NCI-H2196 (cell line): ENCODE measurements around the gene ELF3.
"Not testable (repeated sequence)": the region's sequence is repeated elsewhere in the genome, so short reads cannot be mapped to it uniquely, and the experiment has no call there.

Experiments
- DNase-seq: peaks from one replicate; lab custom pipeline; 2025; ENCODE audit not compliant: unreplicated experiment; lab: John Stamatoyannopoulos, UW

The ELF3 gene

DNA sequence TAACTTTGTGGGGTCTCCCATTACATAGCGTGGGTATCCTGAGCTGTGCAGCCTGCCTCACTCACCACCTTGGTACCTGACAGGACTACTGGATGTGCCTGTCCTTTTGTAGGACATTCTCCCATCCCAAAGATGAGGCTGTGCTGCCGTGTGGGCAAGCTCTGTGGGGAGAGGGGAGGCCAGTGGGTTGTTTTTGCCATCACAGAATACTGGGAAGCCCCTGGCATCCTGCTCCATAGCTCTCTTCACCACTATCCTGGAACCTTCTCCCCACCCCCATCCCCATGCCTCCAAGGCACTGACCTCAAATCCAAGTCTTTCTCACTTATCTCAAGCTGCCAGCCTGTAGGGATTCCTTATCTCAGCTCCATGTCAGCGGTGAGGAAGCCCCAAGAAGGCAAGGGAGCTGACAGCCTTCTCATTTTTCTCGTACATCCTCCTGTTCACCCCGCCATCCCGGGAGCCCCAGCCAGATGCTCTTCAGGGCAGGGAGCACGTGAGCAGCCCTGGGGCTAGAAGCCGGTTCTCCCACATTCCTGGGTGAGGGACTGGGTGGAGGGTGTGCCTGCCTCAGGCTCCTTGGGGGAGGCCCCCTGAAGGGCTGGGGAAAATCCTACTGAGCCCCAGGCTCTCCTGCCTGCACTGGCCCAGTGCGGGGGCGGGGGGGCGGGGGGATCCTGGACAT, 2.4 kb upstream of the ELF3 start:
- peak; percentile 57 for DNase-seq

DNA sequence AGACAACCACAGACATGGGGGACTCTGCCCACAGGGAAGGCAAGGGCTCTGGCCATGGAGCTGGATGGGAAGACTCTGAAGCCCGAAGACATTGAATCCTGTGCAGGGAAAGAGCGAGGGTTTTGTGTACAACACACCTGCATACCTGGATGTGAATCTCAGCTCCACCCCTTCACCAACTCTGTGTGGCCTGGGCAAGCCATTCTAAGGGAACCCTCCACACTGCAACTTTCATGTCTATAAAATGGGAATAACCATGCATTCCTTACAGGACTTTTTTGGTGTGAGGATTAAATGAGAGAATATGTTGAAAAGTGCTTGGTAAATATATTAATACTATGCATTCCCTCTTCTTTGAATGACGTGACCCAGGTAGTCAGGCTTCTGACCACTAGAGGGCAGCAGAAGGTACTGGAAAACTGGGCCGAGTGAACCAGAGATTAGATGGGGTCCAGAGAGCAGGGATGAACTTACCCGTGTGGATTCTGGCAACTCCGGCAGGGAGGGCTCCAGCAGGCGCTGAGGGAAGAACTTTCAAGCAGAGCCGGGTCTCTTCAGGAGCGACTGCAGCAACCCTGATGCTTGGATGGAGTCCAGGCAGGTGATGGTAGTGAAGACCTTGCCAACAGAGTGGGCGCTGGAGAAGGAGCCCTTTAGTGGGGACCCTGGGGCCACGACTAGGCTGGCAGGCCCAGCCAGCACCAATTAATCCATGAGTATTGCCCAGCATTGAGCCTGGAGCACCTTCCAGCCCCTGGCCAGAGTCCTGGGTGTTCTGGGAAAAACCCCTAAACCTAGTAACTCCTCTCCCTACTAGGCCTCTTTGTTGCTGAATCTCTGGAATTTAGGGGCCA, 834 bp upstream of the ELF3 start:
- peak; percentile 92 for DNase-seq

DNA sequence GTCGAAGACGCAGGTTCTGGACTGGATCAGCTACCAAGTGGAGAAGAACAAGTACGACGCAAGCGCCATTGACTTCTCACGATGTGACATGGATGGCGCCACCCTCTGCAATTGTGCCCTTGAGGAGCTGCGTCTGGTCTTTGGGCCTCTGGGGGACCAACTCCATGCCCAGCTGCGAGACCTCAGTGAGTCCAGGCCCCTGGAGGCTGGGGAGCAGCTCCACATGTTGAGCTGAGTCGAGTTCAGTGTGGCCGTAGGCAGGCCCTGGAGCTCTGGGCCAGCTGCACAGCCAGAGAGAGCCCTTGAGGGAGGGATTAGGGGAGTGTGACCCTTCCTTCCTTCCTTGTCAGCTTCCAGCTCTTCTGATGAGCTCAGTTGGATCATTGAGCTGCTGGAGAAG, 1.6 kb downstream of the ELF3 start:
- no peak for DNase-seq

DNA sequence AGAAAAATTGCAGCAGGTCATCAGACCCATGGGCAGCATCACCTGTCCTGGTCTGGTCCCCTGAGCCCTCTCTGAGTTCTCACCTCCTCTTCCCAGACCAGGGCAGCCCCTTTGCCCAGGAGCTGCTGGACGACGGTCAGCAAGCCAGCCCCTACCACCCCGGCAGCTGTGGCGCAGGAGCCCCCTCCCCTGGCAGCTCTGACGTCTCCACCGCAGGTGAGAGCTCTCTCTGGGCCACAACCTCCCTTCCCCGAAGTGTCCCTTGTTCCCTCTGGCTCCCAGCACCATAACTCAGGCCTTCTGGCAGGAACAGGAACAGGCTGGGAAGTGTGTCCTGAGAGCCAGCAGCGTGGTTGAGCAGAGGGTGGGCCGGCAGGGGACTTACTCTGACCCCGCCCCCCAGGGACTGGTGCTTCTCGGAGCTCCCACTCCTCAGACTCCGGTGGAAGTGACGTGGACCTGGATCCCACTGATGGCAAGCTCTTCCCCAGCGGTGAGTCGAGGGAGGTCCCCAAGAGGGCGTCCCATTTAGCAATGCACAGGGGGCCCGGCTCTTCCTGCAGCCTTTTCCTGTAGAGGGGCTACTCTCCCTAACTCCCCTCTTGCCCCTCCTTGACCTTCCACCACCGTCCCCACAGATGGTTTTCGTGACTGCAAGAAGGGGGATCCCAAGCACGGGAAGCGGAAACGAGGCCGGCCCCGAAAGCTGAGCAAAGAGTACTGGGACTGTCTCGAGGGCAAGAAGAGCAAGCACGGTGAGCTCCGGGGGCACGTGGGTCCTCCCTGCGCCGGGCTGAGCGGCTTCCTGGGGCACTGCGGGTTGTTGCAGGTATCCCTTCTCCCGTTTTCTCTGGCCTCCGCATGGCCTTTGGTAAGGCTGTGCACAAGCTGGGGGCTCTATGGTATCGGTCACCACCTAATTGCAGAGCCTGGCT, 2.4 kb downstream of the ELF3 start:
- no peak for DNase-seq

DNA sequence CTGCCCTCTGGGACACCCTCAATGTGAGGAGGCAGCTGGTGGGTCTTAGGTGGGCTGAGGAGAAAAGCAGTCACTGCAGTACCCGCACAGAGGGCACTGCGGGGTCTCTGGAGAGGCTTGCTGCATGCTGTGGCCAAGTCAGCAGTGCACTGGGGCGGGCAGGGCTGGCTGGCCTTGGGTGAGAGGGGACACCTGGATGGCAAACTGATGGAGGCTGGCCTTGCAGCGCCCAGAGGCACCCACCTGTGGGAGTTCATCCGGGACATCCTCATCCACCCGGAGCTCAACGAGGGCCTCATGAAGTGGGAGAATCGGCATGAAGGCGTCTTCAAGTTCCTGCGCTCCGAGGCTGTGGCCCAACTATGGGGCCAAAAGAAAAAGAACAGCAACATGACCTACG, 3.2 kb downstream of the ELF3 start:
- DNase-seq = no peak

DNA sequence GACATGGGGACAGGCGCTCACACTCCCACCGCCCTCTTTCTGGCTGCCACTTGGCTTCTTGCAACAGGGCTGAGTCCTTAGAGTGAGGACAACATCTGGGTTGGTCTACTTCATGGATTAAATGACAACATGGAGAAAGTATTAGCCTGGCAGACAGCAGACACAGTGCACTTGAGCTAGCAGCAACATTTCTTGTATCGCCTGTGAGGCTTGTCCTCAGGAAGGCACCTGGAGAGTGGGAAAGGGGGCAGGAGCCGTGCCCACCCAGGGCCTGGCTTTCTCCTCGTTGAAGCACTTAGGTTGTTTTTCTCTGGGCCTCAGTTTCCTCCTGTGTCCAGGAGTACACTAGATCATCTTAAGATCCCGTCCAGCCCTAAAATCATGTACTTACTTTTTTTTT, 3.7 kb downstream of the ELF3 start:
- no peak for DNase-seq

DNA sequence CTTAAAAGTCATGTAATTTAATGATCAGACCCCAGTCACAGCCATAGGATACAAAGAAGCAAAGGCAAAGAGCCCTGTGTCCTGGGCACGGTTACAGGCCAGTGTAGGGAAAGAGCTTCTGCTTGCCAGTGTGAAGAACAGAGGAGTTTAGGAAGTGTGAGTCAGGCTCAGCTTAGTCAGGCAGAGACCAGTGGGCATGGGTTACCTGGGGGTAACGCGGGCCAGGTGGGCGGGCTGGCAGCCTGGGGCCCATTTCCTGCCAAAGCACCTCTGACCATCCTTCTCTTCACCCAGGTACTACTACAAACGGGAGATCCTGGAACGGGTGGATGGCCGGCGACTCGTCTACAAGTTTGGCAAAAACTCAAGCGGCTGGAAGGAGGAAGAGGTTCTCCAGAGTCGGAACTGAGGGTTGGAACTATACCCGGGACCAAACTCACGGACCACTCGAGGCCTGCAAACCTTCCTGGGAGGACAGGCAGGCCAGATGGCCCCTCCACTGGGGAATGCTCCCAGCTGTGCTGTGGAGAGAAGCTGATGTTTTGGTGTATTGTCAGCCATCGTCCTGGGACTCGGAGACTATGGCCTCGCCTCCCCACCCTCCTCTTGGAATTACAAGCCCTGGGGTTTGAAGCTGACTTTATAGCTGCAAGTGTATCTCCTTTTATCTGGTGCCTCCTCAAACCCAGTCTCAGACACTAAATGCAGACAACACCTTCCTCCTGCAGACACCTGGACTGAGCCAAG, 4.7 kb downstream of the ELF3 start:
- DNase-seq = no peak

DNA sequence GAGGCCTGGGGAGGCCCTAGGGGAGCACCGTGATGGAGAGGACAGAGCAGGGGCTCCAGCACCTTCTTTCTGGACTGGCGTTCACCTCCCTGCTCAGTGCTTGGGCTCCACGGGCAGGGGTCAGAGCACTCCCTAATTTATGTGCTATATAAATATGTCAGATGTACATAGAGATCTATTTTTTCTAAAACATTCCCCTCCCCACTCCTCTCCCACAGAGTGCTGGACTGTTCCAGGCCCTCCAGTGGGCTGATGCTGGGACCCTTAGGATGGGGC, 5.2 kb downstream of the ELF3 start:
- DNase-seq = no peak

DNA sequence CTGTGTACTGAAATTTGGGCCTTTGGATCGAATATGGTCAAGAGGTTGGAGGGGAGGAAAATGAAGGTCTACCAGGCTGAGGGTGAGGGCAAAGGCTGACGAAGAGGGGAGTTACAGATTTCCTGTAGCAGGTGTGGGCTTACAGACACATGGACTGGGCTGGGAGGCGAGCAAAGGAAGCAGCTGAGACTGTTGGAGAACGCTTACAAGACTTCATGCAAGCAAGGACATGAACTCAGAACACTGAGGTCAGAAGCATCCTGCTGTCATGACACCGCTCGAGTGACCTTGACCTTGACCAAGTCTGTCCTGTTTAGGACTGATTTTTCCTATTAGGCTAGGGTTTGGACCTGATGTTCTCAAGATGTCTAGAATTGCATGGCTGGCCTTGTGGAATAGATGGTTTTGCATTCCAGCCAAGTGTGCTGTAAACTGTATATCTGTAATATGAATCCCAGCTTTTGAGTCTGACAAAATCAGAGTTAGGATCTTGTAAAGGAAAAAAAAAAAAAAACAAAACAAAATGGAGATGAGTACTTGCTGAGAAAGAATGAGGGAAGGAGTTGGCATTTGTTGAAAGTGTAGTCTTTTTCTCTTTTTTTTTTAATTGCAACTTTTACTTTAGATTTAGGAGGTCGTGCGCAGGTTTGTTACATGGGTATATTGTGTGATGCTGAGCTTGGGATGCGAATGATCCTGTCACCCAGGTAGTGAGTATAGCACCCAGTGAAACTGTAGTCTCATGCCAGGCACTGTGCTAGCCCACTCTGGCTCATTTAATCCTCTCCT, 5.8 kb downstream of the ELF3 start:
- DNase-seq = no peak

DNA sequence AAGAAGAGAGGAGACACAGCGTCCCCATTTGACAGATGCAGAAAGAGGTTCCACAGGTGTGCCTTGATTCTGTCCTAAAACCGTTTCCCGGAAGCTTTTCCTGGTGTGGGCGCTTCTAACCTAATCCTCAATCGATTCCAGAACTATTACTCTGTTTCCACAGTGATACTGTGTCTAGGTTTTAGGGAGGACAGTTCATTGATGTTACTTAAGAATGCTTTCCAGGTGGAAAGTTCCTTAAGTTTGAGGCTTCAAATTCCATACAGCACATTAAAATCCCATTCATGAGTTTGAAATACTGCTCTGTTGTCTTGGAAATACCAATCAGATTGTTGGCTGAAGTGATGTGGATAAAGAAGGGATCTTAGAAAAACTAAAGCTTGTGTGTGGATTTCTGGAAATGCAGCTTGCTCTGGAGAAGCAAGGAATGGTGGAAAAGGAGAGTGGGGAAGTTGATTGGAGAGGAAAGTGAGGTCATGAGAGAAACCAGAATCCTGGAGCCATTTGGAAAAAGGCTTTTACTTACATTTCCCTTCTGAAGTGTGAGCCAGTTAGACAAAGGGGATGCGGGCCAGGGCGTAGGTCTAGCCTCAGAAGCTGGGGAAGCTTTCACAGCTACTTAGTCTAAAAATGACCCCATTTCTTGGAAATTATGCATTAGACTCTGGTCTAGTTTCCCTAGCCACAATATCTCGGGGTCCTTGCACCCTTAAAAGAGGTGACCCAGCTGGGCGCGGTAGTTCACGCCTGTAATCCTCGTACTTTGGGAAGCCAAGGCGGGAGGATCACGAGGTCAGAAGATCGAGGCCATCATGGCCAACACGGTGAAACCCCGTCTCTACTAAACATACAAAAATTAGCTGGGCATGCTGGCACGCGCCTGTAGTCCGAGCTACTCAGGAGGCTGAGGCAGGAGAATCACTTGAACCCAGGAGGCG, 6.7 kb downstream of the ELF3 start:
- DNase-seq = no peak

DNA sequence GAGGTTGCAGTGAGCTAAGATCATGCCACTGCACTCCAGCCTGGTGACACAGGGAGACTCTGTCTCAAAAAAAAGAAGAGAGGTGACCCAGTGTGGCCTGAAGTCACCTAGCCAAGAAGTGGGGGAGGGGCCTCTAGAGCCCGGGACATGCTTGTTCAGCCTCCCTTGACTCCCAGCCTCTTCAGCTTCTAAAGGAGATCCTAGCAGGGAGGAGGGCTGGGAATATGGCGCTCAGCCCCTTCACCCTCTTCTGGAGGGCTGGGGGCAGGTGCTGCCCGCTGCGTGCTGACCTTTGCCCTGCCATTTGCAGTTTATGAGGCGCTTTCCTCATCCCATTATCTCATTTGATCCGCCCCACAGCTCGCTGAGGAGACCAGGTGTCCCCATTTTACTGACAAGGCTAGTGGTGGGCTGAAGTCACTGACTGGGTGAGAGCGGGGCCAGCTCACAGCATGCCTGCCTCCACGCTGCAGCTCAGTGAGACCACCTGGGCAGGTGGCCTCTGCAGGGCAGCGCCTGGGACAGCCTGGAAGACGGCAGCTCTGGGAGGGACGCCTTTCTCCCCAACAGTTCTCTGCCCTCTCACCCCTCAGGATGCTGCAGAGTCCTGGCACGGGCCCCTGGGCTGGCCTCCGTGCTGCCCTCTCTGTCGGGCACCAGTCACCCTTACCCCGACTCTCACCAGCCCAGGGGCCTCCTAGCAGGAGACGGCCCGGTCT, 7.5 kb downstream of the ELF3 start:
- peak; percentile 61 for DNase-seq

DNA sequence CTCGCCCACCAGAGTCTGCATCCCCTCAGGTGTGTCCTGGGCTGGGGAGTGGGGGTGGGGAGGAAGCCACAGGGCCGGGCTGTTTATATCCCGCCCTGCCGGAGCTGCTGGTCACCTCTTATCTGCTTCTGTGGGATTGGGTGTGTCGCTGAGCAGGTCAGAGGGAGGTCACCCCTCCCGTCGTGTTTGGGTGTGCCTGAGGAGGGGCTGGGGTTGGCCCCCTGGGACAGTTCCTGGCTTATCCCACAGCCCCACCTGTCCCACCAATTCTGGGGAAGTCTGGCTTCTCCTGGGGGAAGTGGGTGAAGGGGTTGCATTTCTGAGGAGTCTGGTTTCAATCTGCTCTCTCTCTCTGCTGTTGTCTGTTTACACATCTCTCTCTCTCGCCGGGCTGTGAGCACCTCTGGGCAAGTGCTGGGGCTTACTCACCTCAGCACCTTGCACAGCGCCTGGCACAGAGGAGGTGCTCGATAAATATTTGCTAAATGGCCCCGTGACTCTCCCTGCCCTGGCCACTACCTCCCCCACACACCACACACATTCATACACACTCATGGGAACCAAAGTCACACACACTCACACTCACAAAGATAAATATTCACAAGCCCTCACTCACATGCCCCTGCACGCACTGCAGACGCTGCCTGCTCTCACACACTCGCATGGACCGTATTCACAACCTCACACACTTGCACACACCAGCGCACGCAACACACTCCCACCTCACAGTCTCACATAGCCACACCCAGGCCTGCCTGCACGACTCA, 8.3 kb downstream of the ELF3 start:
- DNase-seq = peak; percentile 88

DNA sequence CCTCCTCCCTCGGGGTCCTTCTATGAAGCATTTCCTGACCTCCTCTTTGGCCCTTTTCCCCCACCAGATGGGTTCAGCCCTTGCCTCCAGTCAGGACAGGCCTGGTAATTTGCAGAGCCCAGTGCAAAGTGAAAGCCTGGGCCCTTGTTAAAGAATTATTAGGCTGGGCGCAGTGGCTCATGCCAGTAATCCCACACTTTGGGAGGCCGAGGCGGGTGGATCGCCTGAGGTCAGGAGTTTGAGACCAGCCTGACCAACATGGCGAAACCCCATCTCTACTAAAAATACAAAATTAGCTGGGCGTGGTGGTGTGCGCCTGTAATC, 8.8 kb downstream of the ELF3 start:
- DNase-seq = not testable (repeated sequence)

DNA sequence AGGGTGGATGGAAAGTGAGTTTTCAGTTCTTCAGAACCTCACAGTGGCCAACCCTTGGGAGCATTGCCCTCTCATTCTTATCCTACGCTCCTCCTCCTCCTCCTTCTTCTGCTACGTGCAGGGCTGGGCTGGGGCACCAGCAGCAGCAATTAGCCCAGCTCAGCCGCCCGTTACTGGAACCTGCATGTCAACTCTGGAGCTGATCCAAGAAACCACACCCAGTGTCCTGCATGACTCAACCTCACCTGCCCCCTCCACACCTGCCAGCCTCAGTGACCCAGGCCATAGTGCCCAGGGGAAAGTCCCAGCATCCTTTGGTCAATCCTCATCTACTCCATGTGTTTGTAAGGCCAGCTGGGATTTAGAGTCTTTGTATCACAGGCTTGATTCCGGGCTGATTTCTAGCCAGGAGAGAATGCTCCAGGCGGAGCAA, 12.6 kb downstream of the ELF3 start:
- DNase-seq = peak; percentile 92

DNA sequence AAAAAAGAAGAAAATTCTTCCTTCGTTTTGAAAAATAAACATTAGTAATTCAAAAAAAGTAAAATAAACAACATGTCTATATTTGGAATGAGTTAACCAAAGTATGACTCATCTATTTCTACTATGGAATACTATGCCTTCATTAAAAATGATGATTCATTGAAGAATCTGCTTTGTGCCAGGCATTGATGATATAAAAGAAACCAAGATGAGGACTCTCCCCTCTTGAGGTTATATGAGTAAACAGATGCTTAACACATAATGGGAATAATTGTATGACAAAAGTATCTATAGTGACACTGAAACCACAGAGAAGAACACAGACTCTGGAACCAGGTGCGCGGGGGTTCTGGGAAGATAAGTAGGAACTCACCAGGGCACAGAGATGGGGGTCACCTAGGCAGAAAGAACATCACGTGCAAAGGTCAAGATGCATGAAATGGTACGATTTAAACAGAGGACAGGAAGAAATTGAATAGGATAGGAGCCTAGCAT, 18.8 kb downstream of the ELF3 start:
- peak; percentile 74 for DNase-seq

DNA sequence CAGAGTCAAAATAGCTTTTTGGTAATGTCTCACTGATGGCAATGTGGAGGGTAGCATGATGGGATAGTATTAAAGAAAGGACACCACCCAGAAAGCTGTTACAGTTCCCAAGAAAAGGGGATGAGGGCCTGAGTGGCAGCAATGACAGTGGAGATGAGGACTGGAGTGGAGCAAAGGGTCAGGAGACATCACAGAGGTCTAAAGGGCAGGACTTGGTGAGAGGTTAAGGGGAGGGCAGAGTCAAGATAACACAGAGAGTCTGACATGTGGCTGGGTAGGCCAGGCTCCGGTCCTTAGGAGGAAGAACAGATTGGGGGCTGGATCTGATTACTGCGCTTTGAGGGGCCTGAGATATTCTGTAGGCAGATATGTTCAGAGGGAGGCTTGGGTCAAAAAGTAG, 19.3 kb downstream of the ELF3 start:
- no peak for DNase-seq

DNA sequence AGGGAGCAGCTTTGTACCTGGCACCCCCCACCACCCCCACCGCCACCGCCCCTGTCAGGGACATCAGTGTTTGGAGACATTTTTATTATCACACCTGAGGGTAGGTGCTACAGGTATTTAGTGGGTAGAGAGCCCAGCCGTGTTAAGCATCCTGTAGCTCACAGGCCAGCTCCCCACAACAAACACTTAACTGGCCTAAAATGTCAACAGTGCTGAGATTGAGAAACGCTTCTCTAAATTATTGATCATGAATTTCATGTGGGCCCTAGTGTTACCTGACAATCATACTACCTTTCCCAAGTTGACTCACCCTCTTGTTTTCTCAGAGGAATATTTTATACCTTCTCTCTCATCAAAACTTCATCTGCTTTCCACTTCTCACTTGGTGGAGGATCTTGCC, 21.4 kb downstream of the ELF3 start:
- no peak for DNase-seq
